SK-N-SH treated with all-trans-retinoic acid at 6 μM for 48 hours (cell line): ENCODE measurements around the gene CLDN11.

Source experiments
- ARNTL ChIP-seq: fragments of 450-650 bp; formaldehyde crosslinking; IDR thresholded peaks from 2 replicates; pipeline ENCODE4 v1.5.0; 2020; ENCODE audit warnings: low read depth, mild to moderate bottlenecking, moderate library complexity, borderline replicate concordance
- BACH2 ChIP-seq: fragments of 250-450 bp; sonication (Bioruptor Pico); IDR thresholded peaks from 2 replicates; pipeline ENCODE4 v1.9.0; 2021; ENCODE audit warnings: mild to moderate bottlenecking, borderline replicate concordance
- TCF4 ChIP-seq: fragments of 250-450 bp; sonication (Bioruptor Pico); IDR thresholded peaks from 2 replicates; pipeline ENCODE4 v1.8.0; 2021; ENCODE audit warnings: mild to moderate bottlenecking, moderate library complexity, borderline replicate concordance
- TOX ChIP-seq: fragments of 250-450 bp; sonication (Bioruptor Pico); IDR thresholded peaks from 2 replicates; pipeline ENCODE4 v1.8.0; 2021; ENCODE audit warnings: mild to moderate bottlenecking, moderate library complexity, borderline replicate concordance
- ZFP3 ChIP-seq: fragments of 250-450 bp; sonication (Bioruptor Pico); IDR thresholded peaks from 2 replicates; pipeline ENCODE4 v1.5.0; 2020; ENCODE audit warnings: mild to moderate bottlenecking, moderate library complexity
- ZNF70 ChIP-seq: fragments of 450-650 bp; formaldehyde crosslinking; IDR thresholded peaks from 2 replicates; pipeline ENCODE4 v1.5.0; 2020; ENCODE audit warnings: mild to moderate bottlenecking, moderate library complexity
- ZNF8 ChIP-seq: fragments of 450-650 bp; formaldehyde crosslinking; IDR thresholded peaks from 2 replicates; pipeline ENCODE4 v1.5.0; 2020; ENCODE audit warnings: mild to moderate bottlenecking, moderate library complexity
- TF ChIP-seq, protein P1 (sequence below): fragments of 250-450 bp; sonication (Bioruptor Pico); IDR thresholded peaks from 2 replicates; pipeline ENCODE4 v1.8.0; 2020; ENCODE audit warnings: mild to moderate bottlenecking, moderate library complexity, borderline replicate concordance

DNA sequence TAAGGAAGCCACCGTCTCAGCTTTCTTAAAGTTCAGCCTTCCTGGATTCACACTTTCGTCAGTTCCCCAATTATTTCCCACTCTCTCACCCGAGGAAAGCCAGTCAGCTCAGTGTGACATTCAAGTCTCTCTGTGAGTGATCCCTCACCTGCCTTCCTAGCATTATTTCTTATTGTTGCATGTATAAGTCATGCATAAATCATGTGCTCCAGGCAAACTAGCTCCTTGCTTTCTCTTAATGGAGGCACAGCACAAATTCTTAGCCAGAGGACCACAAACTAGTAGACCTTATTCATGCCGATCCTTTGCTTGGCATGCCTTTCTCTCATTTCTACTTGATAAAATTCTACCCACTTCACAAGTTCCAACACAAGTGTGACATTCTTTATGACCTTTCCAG lies 44.3 kb downstream of the CLDN11 start:
- TF ChIP-seq, protein P1, sequence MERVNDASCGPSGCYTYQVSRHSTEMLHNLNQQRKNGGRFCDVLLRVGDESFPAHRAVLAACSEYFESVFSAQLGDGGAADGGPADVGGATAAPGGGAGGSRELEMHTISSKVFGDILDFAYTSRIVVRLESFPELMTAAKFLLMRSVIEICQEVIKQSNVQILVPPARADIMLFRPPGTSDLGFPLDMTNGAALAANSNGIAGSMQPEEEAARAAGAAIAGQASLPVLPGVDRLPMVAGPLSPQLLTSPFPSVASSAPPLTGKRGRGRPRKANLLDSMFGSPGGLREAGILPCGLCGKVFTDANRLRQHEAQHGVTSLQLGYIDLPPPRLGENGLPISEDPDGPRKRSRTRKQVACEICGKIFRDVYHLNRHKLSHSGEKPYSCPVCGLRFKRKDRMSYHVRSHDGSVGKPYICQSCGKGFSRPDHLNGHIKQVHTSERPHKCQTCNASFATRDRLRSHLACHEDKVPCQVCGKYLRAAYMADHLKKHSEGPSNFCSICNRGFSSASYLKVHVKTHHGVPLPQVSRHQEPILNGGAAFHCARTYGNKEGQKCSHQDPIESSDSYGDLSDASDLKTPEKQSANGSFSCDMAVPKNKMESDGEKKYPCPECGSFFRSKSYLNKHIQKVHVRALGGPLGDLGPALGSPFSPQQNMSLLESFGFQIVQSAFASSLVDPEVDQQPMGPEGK = no peak
- TF ChIP-seq ZFP3 (CRISPR knock-in tag) = no peak
- no peak for TF ChIP-seq ARNTL (CRISPR knock-in tag)
- no peak for TF ChIP-seq ZNF8 (CRISPR knock-in tag)
- TF ChIP-seq TCF4 (CRISPR knock-in tag) = no peak
- no peak for TF ChIP-seq TOX (CRISPR knock-in tag)
- no peak for TF ChIP-seq ZNF70 (CRISPR knock-in tag)
- no peak for TF ChIP-seq BACH2 (CRISPR knock-in tag)
